Panc1 (cell line): Measurements from ENCODE around the gene FOXP4. TPM values are rescaled to one million over a fixed set of nuclear protein-coding genes. Genes with fewer than 3 reads are reported as not detected.

Experiments used
- ATAC-seq: fragments of 200-7000 bp; cut with Tn5 transposase; 2 replicates; pipeline ENCODE4 v1.9.1; 2020; ENCODE audit warnings: mild to moderate bottlenecking, moderate library complexity
- BruUV-seq: library from RNA; stranded (reverse); fragments of 400-500 nt; replicated peaks from 2 replicates; lab custom pipeline; 2021; lab: Mats Ljungman, UMichigan
- CTCF ChIA-PET: fragments of 300-600 bp; sonication (Branson Sonifier 250); formaldehyde crosslinking; loops from one replicate; lab custom pipeline; 2022; ENCODE audit warnings: antibody characterized with exemption; lab: Charles Lee
- POLR2A ChIA-PET: fragments of 300-600 bp; sonication (Branson Sonifier 250); formaldehyde crosslinking; loops from one replicate; lab custom pipeline; 2022; ENCODE audit warnings: antibody characterized with exemption; lab: Charles Lee
- DNase-seq: peaks from one replicate; pipeline ENCODE4 v3.0.0-alpha.2; 2010; ENCODE audit warnings: low read depth, low spot score
- H3K27ac ChIP-seq: 2 replicates; pipeline ENCODE4 v1.5.1; 2011; ENCODE audit warnings: mild to moderate bottlenecking, low read length, inconsistent platforms
- H3K27me3 ChIP-seq: fragments of 200-500 bp; sonication (Bioruptor generic); 2 replicates; pipeline ENCODE4 v1.6.0; 2014; ENCODE audit warnings: low read length, inconsistent platforms; ENCODE audit not compliant: control insufficient read depth, insufficient read depth
- H3K36me3 ChIP-seq: fragments of 200-500 bp; sonication (Bioruptor generic); 2 replicates; pipeline ENCODE4 v1.5.1; 2014; ENCODE audit warnings: inconsistent platforms, mild to moderate bottlenecking, low read length, moderate library complexity; ENCODE audit not compliant: control insufficient read depth, insufficient read depth
- H3K4me1 ChIP-seq: 2 replicates; pipeline ENCODE4 v1.5.1; 2011; ENCODE audit warnings: inconsistent platforms, mild to moderate bottlenecking, low read length, moderate library complexity; ENCODE audit not compliant: control insufficient read depth, insufficient read depth
- H3K4me3 ChIP-seq, 2 experiments: 2 replicates each; pipeline ENCODE4 v1.5.1; 2011 to 2012; ENCODE audit warnings: low read depth in 2 of 2, low read length in 2 of 2, mild to moderate bottlenecking in 2 of 2, inconsistent platforms in 1 of 2, moderate library complexity in 1 of 2
- H3K9me3 ChIP-seq: fragments of 200-500 bp; sonication (Bioruptor generic); 2 replicates; pipeline ENCODE4 v1.5.1; 2014; ENCODE audit warnings: low read depth, mild to moderate bottlenecking, inconsistent platforms, low read length, moderate library complexity; ENCODE audit not compliant: control insufficient read depth, insufficient read depth
- CTCF ChIP-seq: fragments of 450-650 bp; IDR thresholded peaks from 2 replicates; pipeline ENCODE4 v1.5.1; 2017; ENCODE audit warnings: mild to moderate bottlenecking
- POLR2AphosphoS5 ChIP-seq: IDR thresholded peaks from 2 replicates; pipeline ENCODE4 v1.6.1; 2012; ENCODE audit warnings: mild to moderate bottlenecking, low read depth, low read length, moderate library complexity
- REST ChIP-seq, 2 experiments: IDR thresholded peaks; 2 replicates each; pipeline ENCODE4 v1.6.1; 2011 to 2012; ENCODE audit warnings: low read depth in 2 of 2, control low read depth in 1 of 2, low read length in 1 of 2, mild to moderate bottlenecking in 1 of 2, moderate library complexity in 1 of 2; ENCODE audit not compliant: insufficient read depth in 1 of 2
- SIN3A ChIP-seq: IDR thresholded peaks from 2 replicates; pipeline ENCODE4 v1.6.1; 2012; ENCODE audit warnings: low read depth, mild to moderate bottlenecking, low read length, moderate library complexity, borderline replicate concordance; ENCODE audit not compliant: insufficient read depth
- TCF7L2 ChIP-seq: IDR thresholded peaks from 2 replicates; pipeline ENCODE4 v1.6.1; 2011; ENCODE audit warnings: mild to moderate bottlenecking, low read depth, low read length, inconsistent platforms
- in situ Hi-C: cut with HindIII; loops from 2 replicates; pipeline ENCODE4 v1.10.0; 2016; ENCODE audit warnings: low sequenced_read_pairs, low pct_unique_long_range_greater_than_20kb
- intact Hi-C: fragments of 100-400 bp; cut with micrococcal nuclease; formaldehyde crosslinking; loops from one replicate; pipeline ENCODE4 v1.10.0; 2022; ENCODE audit not compliant: unreplicated experiment
- total RNA-seq: library from RNA; stranded (reverse); gene quantifications from one replicate; pipeline ENCODE4 v1.2.1, GENCODE V29; 2021; ENCODE audit not compliant: unreplicated experiment

The FOXP4 gene
- total RNA-seq, 1 experiment from 2014 or later, result 30.4 TPM

GRCh38 chr6:41648070-41648585, 101.9 kb downstream of the FOXP4 start:
- intact Hi-C loops (no loop called here), in situ Hi-C loops (no loop called here)
- Histone ChIP-seq H3K27me3 (no peaks in the 10 kb centered on the region), H3K4me1 (peaks cover 3% of the 10 kb centered on the region; the same call in 1 of the 2 replicates), H3K27ac (no peak overlapping the region), H3K36me3 (no peaks in the 10 kb centered on the region), H3K4me3 (no peak overlapping the region), H3K9me3 (no peaks in the 10 kb centered on the region)
- ChIA-PET POLR2A (interaction anchor here (0.6 kb wide), 1 partner anchor 15 kb away, joined by 11 read pairs; no protein-coding TSS in a partner anchor), CTCF (no interaction called here)
- ATAC-seq (no peak), DNase-seq (no peak)
- no peak for TF ChIP-seq TCF7L2
- no TSS peak for BruUV-seq

DNA sequence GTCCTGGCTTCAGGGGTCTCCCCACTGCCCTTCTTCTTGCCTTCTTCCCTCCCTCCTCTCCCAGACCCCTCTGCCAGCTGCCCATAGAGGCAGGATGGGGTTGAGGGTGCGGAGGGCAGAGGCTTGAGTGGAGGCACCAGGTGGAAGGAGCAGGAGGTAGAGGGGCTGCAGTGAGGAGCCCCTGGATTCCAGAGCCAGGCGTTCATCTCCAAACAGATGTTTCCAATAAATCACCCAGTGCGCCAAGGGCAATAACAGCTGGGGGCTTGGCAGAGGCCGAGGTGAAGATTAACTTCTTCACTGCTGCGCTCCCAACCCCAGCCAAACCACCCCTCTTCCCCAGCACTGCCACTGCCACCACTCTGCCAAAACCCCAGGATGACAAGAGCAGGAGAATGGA, 102.7 kb downstream of the FOXP4 start:
- intact Hi-C loops (no loop called here), in situ Hi-C loops (no loop called here)
- POLR2A ChIA-PET, result no interaction called here
- CTCF ChIA-PET, result no interaction called here
- TF ChIP-seq CTCF (no peak), REST (IDR thresholded peaks at IDR 0.05; ENCODE audit: insufficient read depth in 1 of 2, low read depth in 2 of 2, low read length in 1 of 2) (no peak), TCF7L2 (no peak), SIN3A (no peak), POLR2AphosphoS5 (no peak)
- Histone ChIP-seq H3K4me1 (peaks cover 3% of the 10 kb centered on the region; the same call in 1 of the 2 replicates), H3K27me3 (no peaks in the 10 kb centered on the region), H3K9me3 (no peaks in the 10 kb centered on the region), H3K4me3 (no peak overlapping the region), H3K27ac (no peak overlapping the region), H3K36me3 (no peaks in the 10 kb centered on the region)
- no TSS peak for BruUV-seq
- DNase-seq (no peak), ATAC-seq (no peak)

GRCh38 chr6:41649596-41649995, 103.4 kb downstream of the FOXP4 start:
- Histone ChIP-seq H3K27me3 (no peaks in the 10 kb centered on the region), H3K4me3 (no peak overlapping the region), H3K9me3 (no peaks in the 10 kb centered on the region), H3K4me1 (peaks cover 3% of the 10 kb centered on the region; the same call in 1 of the 2 replicates), H3K36me3 (no peaks in the 10 kb centered on the region), H3K27ac (no peak overlapping the region)
- TF ChIP-seq CTCF, result no peak
- no peak for TF ChIP-seq SIN3A
- TF ChIP-seq REST (IDR thresholded peaks at IDR 0.05; ENCODE audit: insufficient read depth in 1 of 2, low read depth in 2 of 2, low read length in 1 of 2), result no peak
- no peak for TF ChIP-seq POLR2AphosphoS5
- TF ChIP-seq TCF7L2, result no peak
- DNase-seq, result no peak
- CTCF ChIA-PET, result interaction anchor here (0.6 kb wide), 1 partner anchor 412 kb away, joined by 6 read pairs; no protein-coding TSS in a partner anchor
- POLR2A ChIA-PET, result no interaction called here
- no peak for ATAC-seq
- in situ Hi-C loops (no loop called here), intact Hi-C loops (no loop called here)
- no TSS peak for BruUV-seq
